ENCODE results near the gene PPP1R15B.

GRCh38 chr1:204360314-204360713 lies 51.3 kb downstream of the PPP1R15B start:
- TF ChIP-seq CTCF (conservative IDR thresholded peaks at IDR 0.05; ENCODE audit: low read depth, low read length) (no peak), EZH2 (IDR thresholded peaks at IDR 0.05; ENCODE audit: low read length, unreplicated experiment) (no peak)

Measured in PC-3 (cell line).